GM19351 (cell line): ENCODE measurements around the gene NDUFS5.
"Not testable (repeated sequence)": the region's sequence is repeated elsewhere in the genome, so short reads cannot be mapped to it uniquely, and the experiment has no call there.

Source experiments
- ATAC-seq: cut with Tn5 transposase; IDR thresholded peaks from one replicate; pipeline ENCODE4 v1.9.1; 2021; ENCODE audit warnings: mild to moderate bottlenecking, moderate library complexity; ENCODE audit not compliant: unreplicated experiment

The NDUFS5 gene

DNA sequence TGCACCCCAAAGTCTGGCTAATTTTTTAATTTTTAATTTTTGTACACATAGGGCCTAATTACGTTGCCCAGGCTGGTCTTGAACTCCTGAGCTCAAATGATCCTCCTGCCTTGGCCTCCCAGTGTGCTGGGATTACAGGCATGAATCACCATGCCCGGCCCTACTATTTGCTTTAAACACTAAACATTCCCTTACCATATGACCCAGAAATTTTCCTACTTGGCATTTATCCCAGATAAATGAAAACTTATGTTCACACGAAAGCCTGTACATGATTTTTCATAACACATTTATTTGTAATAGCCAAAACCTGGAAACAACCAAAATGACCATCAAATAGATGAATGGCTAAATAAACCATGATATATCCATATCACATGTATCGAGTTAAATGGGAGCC is 35.8 kb downstream of the NDUFS5 start:
- no peak for ATAC-seq

DNA sequence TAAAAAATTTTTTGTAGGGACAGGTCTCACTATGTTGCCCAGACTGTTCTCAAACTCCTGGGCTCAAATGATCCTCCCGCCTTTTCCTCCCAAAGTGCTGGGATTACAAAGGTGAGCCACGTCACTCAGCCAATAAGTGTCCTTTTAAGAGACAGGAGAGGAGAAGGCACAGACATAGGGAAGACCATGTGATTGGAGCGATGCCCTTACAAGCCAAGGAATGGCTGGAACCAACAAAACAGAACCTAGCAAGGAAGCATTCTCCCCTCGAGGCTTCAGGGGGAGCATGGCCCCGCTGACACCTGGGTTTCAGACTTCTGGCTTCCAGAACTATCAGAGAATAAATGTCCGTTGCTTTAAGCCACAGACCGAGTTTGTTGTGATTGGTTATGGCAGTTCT is 37.0 kb downstream of the NDUFS5 start:
- no peak for ATAC-seq

DNA sequence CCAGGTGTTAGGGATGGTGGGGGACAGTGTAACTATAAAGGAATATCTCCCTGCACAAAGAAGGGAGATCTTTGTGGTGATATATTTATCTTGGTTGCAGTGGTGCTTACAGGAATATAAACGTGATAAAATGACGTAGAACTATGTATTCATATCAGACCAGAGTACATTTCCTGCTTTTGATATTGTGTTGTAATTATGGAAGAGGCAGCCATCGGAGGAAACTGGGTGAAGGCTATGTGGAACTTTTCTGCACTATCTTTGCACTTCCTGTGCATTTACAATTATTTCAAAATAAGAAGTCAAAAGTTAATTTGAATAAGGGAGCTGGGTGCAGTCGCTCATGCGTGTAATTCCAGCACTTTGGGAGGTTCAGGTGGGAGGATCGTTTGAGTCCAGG is 37.6 kb downstream of the NDUFS5 start:
- ATAC-seq = no peak

DNA sequence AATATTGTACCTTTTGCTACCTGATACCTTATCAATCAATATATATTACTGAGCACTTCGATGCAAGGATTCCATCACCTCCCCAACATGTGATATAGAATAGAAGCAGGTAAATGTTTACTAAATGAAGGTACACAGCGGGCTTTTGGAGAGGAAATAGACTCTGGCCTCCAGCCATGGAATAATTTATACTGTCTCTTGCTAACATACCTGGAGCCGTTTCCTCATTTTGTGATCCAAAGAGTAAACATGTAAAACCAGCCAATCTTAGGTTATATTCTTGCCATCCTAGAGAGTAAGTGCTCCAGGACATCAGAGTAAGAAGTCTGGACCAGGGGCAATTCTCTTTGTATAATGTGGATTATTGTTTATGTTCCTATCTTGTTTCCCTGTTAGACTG is 39.4 kb downstream of the NDUFS5 start:
- no peak for ATAC-seq

DNA sequence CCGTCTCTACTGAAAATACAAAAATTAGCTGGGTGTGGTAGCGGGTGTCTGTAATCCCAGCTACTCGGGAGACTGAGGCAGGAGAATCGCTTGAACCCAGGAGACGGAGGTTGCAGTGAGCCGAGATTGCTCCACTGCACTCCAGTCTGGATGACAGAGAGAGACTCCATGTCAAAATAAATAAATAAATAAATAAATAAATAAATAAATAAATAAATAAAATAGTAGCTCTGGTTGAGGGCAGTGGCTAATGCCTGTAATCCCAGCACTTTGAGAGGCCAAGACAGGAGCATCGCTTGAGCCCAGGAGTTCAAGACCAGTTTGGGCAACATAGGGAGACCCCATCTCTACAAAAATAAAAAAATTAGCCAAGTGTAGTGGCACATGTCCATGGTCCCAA is 42.1 kb downstream of the NDUFS5 start:
- ATAC-seq = not testable (repeated sequence)

DNA sequence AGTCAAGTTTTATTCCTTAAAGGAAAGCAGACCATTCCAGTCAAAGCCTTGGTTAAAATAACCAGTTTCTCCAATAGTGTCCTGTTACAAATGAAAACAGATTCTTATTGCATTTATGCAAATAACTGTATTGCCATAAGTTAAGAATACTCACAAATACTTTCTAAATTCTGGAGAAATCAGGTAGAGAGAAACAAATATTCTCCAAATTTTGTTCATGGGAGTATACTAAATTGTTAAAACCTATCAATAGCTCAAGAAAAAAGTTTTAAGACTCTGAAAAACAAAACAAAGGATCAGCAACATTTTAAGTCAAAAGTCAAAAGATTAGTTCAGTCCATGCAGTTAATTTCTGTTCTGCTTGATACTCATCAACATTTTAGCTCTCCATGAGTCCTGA is 45.4 kb downstream of the NDUFS5 start:
- ATAC-seq = not testable (repeated sequence)

DNA sequence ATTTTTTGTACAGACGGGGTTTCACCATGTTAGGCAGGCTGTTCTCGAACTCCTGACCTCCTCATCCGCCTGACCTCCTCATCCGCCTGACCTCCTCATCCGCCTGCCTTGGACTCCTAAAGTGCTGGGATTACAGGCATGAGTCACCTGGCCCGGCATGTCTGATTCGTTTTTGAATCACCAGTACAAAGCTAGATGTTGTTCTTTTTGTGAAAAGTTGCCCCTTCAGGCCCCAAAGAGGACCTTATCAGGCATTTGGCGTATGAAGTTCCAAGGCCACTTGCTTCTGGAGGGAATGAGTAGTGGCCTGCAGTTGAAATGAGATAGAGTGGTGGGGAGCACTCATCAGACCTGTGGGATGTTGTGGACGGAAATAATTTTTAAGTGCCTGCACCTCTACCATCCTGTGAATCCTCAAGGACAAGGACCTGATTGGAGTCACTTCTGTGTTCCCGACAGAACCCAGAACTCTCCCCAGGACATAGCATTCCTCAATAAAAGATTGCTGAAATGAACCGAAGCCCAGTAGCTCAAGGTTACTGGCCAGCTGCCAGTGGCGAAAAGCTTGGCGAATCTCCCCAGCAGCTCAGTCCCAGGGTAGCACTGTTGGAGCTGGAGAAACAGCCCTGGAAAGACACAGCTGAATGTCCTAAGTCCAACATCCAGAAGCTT is 50.1 kb downstream of the NDUFS5 start:
- ATAC-seq = no peak

DNA sequence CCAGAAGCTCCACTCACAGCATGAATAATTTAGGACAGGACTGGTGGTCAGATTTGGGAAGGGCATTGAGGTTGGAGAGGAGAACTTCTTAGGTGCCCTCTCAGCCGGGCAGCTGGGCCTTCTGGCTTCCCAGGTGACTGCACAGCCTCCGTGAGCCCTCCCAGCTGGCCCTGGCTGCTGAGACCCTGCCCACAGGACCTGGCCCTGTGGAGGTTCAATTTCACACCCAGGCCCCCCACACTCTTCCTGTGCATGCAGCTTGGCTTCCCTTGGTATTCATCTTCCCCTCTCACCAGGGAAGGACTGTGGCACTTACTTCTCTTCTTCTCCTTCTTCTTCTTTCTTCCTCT is 50.6 kb downstream of the NDUFS5 start:
- ATAC-seq = no peak

DNA sequence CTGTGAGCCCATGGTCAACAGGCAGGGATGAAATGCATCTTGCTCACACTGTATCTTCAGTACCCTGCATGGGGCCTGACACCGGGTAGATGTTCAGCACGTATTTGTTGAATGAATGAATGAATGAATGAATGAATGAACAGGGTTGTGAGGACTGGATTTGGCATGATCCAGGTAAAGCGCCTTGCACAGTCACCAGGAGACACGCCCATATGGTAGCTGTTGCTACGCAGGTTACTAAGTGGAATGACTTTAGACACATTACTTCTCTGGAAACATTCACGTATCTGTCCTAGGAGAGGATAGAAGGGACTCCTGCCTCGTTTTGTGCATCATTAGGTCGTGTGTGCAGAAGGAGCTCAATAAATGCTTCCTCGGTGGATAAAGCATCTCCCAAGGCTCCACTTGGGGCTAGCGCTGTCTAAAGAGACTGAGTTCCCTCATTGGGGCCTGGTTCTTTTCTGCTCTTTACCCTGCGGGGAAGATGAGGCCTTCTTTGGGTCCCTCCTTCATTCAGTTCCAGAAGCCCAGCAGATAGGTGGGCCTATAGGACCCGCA is 54.2 kb downstream of the NDUFS5 start:
- ATAC-seq = no peak

DNA sequence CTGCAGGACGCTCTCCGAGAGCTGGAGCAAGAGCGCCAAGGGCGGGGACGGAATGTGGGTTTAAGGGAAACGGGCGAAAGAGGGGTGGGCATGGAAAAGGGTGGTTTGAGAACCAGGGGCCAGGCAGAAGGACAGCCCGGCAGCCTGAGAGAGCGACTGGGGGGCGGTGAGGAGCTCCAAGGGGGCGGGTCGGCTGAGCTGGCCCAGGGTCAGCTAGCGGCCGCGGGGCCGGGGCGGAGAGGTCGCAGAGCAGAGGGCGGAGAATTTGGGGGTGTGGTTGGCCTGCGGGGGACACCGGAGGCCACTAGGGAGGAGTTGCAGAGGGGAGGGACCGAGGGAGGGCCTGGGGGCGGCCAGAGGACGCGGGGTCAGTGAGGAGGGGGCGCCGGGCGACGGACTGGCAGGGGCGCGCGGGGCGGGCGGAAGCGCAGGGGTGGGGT is 54.7 kb downstream of the NDUFS5 start:
- no peak for ATAC-seq

DNA sequence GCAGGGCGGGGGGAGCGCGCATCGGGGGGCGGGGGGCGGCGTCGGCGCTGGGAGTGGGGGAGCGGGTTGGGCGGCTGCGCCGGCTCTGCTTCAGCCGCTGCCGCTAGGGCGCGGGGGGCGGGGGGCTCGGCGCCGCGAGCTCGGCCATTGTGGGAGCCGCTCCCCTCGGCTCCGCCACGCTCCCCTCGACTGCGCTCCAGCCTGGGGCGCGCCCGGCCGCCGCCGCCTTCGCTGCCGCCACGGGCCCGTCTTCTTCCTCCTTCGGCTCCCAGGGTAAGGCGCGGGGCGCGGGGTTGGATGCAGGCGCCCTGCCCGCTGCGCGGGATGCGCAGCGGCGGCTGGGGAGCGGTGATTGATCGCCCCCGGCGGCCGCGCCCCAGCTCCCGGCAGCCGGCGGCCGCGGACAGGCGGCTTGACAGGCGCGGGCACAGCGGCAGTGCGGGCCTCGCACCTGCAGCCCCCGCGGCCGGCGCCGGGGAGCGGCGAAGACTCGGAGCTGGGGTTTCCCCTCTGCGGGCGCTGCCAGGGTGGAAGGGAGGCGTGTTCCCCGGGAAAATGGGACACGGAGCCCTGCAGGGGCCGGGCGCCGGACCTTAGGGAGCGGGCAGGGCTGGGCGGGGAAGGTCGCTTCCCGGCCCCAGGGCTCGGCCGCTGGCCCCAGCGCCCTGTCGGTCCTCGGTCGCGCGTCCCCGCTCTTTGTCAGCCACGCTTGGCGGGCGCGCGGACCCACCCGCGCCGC is 55.3 kb downstream of the NDUFS5 start:
- no peak for ATAC-seq

DNA sequence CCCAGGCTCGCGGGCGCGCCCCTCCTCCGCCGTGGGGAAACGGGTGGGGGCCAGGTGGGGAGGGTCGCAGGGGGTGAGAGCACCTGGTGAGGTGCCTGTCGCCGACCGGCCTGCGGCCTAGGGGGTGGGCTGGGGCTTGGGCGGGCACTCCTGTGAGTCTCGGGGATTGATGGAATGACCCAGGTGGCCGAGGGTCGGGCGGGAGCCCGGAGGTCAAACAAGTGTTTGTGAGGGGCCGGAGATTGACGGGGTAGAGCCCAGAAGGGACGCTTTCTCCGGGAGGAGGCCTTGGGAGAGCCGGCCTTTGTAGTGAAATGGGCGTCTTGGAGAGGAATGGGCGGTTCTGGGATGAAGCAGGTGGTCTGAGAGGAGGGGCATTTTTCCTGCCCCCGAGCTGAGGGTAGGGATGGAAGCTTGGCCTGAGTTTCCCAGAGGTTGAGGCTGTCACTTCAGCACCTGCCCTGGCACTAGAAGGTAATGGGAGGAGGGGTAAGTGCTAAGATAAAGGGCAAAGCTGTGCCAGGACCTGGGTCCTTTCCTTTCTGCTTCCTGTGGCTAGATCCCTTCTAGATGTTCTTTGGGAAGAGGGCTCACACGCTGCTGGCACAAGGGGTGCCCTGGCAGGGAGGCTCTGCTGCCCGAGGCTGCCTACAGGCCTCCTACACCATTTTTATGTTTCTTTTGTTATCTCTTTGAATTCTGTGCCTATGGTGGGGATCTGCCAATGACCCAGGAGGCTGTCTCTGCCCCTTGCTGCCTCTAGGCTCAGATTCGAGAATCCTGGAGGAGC is 56.1 kb downstream of the NDUFS5 start:
- no peak for ATAC-seq

DNA sequence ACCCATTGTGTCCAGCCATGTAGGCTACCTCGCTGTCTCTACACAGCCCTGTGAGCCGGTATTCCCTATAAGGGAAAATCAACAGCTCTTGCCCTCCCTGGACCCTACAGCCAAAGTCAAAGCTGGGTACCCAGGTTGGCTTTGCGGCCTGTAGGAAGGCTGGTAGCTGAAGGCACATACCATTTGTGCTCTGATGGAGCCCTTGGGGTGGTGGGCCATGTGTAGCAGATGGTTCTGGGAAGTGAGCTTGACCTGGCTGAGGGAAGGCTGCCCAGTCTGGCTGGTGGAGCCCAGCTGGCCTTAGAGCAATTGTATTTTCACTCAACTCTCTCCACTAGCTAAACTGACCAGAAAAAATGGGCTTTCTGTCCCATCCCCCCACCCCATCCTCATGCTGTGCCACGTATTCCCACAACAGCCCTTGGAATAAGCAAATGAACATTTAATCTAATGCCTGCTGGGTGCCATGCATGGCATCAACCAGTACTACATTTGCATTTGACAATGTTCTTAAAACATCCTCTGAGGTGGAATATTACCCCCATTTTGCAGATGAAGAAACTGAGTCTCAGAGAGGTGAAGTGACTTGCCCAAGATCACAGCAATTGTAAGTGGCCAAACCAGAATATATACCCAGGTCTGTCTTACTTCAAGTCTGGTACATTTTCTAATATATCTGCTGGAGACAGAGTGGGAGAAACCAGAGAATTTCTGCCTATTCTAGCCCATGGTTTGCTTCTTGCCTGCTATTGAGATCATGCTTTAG is 56.8 kb downstream of the NDUFS5 start:
- no peak for ATAC-seq

DNA sequence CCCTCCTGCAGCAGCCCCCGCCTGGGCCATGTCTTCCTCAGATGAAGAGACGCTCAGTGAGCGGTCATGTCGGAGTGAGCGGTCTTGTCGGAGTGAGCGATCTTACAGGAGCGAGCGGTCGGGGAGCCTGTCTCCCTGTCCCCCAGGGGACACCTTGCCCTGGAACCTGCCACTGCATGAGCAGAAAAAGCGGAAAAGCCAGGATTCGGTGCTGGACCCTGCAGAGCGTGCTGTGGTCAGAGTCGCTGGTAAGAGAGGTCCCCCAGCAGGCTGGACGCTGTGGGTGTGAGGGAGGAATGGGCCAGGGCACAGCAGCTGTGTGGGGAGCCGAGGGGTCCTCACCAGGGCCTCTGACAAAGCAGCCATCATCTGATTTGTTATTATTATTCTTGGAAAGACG is 58.0 kb downstream of the NDUFS5 start:
- no peak for ATAC-seq
